B cell (primary cell): ENCODE results near the gene PLGLB1. TPM values are rescaled to one million over a fixed set of nuclear protein-coding genes. Genes with fewer than 3 reads are reported as not detected.
"Not testable (repeated sequence)": the region's sequence is repeated elsewhere in the genome, so short reads cannot be mapped to it uniquely, and the experiment has no call there.

Source experiments
- ATAC-seq: fragments of 200-7000 bp; cut with Tn5 transposase; one replicate; pipeline ENCODE4 v1.10.0; 2021; ENCODE audit warnings: low read depth, mild to moderate bottlenecking, moderate number of reproducible peaks, moderate library complexity
- CTCF ChIA-PET: fragments of 350-600 bp; sonication (Branson Sonifier 250); formaldehyde crosslinking; loops from one replicate; lab custom pipeline; 2021; ENCODE audit warnings: antibody characterized with exemption, inconsistent platforms; lab: Charles Lee
- POLR2A ChIA-PET: fragments of 350-600 bp; sonication (Branson Sonifier 250); formaldehyde crosslinking; loops from one replicate; lab custom pipeline; 2021; ENCODE audit warnings: antibody characterized with exemption; lab: Charles Lee
- DNase-seq: peaks from one replicate; pipeline ENCODE4 v3.0.0; 2013
- H2AFZ ChIP-seq: 2 replicates; pipeline ENCODE4 v1.6.1; 2012; ENCODE audit warnings: mild to moderate bottlenecking, low read depth, low read length; ENCODE audit not compliant: insufficient read depth, poor library complexity, severe bottlenecking
- H3K27ac ChIP-seq, 2 donors: 1 replicate in 1 of 2; 2 replicates in 1 of 2; pipeline ENCODE4 v1.5.1; 2012 to 2013; ENCODE audit warnings: low read length in 2 of 2, mild to moderate bottlenecking in 2 of 2, moderate library complexity in 1 of 2
- H3K27me3 ChIP-seq, 4 experiments: fragments of 200-600 bp in 1 of 4; sonication (generic) in 1 of 4; replicated peaks in 1 of 4; 1 replicate in 2 of 4; 2 replicates in 2 of 4; pipeline versions ENCODE4 v1.6.1 to v1.7.0; 2013 to 2016; ENCODE audit warnings: low read length in 3 of 4, mild to moderate bottlenecking in 2 of 4, mixed read lengths in 1 of 4, moderate library complexity in 1 of 4; ENCODE audit not compliant: insufficient read depth in 4 of 4, control insufficient read depth in 3 of 4; ENCODE audit errors: control extremely low read depth in 1 of 4
- H3K36me3 ChIP-seq, 2 experiments: replicated peaks in 1 of 2; 1 replicate in 1 of 2; 2 replicates in 1 of 2; pipeline versions ENCODE4 v1.6.1 to v1.7.1; 2013; ENCODE audit warnings: low read length in 1 of 2; ENCODE audit not compliant: insufficient read depth in 2 of 2, control insufficient read depth in 1 of 2; ENCODE audit errors: control extremely low read depth in 1 of 2, extremely low read depth in 1 of 2
- H3K4me1 ChIP-seq, 2 donors: fragments of 200-600 bp in 1 of 2; sonication (generic) in 1 of 2; 1 replicate in 1 of 2; 2 replicates in 1 of 2; pipeline versions ENCODE4 v1.5.1 to v1.6.1; 2013 to 2017; ENCODE audit warnings: low read length in 2 of 2; ENCODE audit not compliant: control insufficient read depth in 2 of 2, insufficient read depth in 2 of 2
- H3K4me2 ChIP-seq: replicated peaks from 2 replicates; pipeline ENCODE3; 2012; ENCODE audit warnings: mild to moderate bottlenecking, low read depth, low read length; ENCODE audit not compliant: poor library complexity, severe bottlenecking
- H3K4me3 ChIP-seq, 5 experiments: fragments of 200-600 bp in 1 of 5; sonication (generic) in 1 of 5; 1 replicate in 3 of 5; 2 replicates in 2 of 5; pipeline versions ENCODE4 v1.5.1 to v1.7.0; 2011 to 2016; ENCODE audit warnings: low read length in 4 of 5, mild to moderate bottlenecking in 4 of 5, low read depth in 2 of 5, control low read depth in 1 of 5, moderate library complexity in 1 of 5; ENCODE audit not compliant: insufficient read depth in 1 of 5; ENCODE audit errors: control extremely low read depth in 1 of 5, extremely low read depth in 1 of 5
- H3K79me2 ChIP-seq: fragments of 200-600 bp; sonication (generic); one replicate; pipeline ENCODE4 v1.6.0; 2016; ENCODE audit warnings: low read length; ENCODE audit not compliant: control insufficient read depth, insufficient read depth
- H3K9ac ChIP-seq: fragments of 200-600 bp; sonication (generic); 2 replicates; pipeline ENCODE4 v1.6.1; 2017; ENCODE audit warnings: mild to moderate bottlenecking, low read length, moderate library complexity
- H3K9me3 ChIP-seq, 3 donors: one replicate each; pipeline versions ENCODE4 v1.6.1 to v1.7.1; 2013; ENCODE audit warnings: low read length in 2 of 3; ENCODE audit not compliant: control insufficient read depth in 2 of 3, insufficient read depth in 1 of 3; ENCODE audit errors: control extremely low read depth in 1 of 3
- H4K20me1 ChIP-seq: 2 replicates; pipeline ENCODE4 v1.6.0; 2012; ENCODE audit warnings: mild to moderate bottlenecking, low read length; ENCODE audit not compliant: insufficient read depth, control insufficient read depth, poor library complexity, severe bottlenecking
- H3K27ac Mint-ChIP-seq: one replicate; pipeline ENCODE4 v1.8.0; 2021; ENCODE audit warnings: mixed read lengths
- H3K27me3 Mint-ChIP-seq: one replicate; pipeline ENCODE4 v1.8.0; 2021; ENCODE audit warnings: mixed read lengths
- H3K4me1 Mint-ChIP-seq: one replicate; pipeline ENCODE4 v1.8.0; 2021; ENCODE audit warnings: mixed read lengths
- H3K4me3 Mint-ChIP-seq: one replicate; pipeline ENCODE4 v1.8.0; 2021; ENCODE audit warnings: mixed read lengths
- H3K9me3 Mint-ChIP-seq: one replicate; pipeline ENCODE4 v1.8.0; 2022; ENCODE audit warnings: mixed read lengths; ENCODE audit not compliant: insufficient read depth
- WGBS: methylation state at CpG from one replicate; pipeline ENCODE4 v1.1.5; 2013; ENCODE audit warnings: missing lambda C conversion rate; ENCODE audit not compliant: insufficient coverage; 5-methylcytosine and 5-hydroxymethylcytosine counted together
- intact Hi-C: fragments of 100-400 bp; cut with micrococcal nuclease; formaldehyde crosslinking; loops from one replicate; pipeline ENCODE4 v1.10.0; 2022
- polyA plus RNA-seq: library from polyadenylated mRNA; depleted of rRNA; stranded (reverse); fragments of >200 nt; gene quantifications from 2 replicates; pipeline ENCODE4 v1.2.3, GENCODE V29; 2012
- total RNA-seq, 2 donors: library from RNA; stranded (reverse); fragments of 120-200 nt in 1 of 2; gene quantifications; 1 replicate in 1 of 2; 2 replicates in 1 of 2; pipeline versions ENCODE4 v1.2.3 to v1.2.4, GENCODE V29; 2013 to 2022

Gene PLGLB1
- total and polyA plus RNA-seq, 2 donors (not counting 1 experiment from before 2014, with no cell fraction given), result 2.7 to 16.9 TPM

- H3K27ac Mint-ChIP-seq, H3K4me2 ChIP-seq, H3K27me3 ChIP-seq, H3K27ac ChIP-seq, H3K27me3 Mint-ChIP-seq, H3K9me3 Mint-ChIP-seq, intact Hi-C loops, H3K79me2 ChIP-seq, H3K4me1 ChIP-seq, H3K36me3 ChIP-seq, H2AFZ ChIP-seq, DNase-seq, CTCF ChIA-PET, POLR2A ChIA-PET, H3K4me3 ChIP-seq, H3K9me3 ChIP-seq, H3K9ac ChIP-seq, ATAC-seq, H3K4me3 Mint-ChIP-seq, H3K4me1 Mint-ChIP-seq, H4K20me1 ChIP-seq: not testable (repeated sequence)
- WGBS, result no CpG with 5 or more reads among the region's 4 CpGs
These were observed 36.0 kb upstream of the PLGLB1 start for GRCh38 chr2:87057606-87058005.

- H4K20me1 ChIP-seq, H2AFZ ChIP-seq, H3K4me1 Mint-ChIP-seq, H3K27ac ChIP-seq, H3K9me3 Mint-ChIP-seq, H3K27me3 Mint-ChIP-seq, CTCF ChIA-PET, H3K4me3 ChIP-seq, intact Hi-C loops, H3K4me1 ChIP-seq, ATAC-seq, H3K4me3 Mint-ChIP-seq, H3K9ac ChIP-seq, DNase-seq, H3K36me3 ChIP-seq, POLR2A ChIA-PET, H3K4me2 ChIP-seq, H3K79me2 ChIP-seq, H3K9me3 ChIP-seq, H3K27me3 ChIP-seq, H3K27ac Mint-ChIP-seq: not testable (repeated sequence)
These were observed 35.2 kb upstream of the PLGLB1 start for GRCh38 chr2:87056843-87057242.

GRCh38 chr2:87056435-87056834 is 34.8 kb upstream of the PLGLB1 start:
- H3K4me3 Mint-ChIP-seq, H3K27ac ChIP-seq, H3K9ac ChIP-seq, H3K36me3 ChIP-seq, H4K20me1 ChIP-seq, H3K9me3 Mint-ChIP-seq, DNase-seq, H3K27me3 ChIP-seq, H3K27me3 Mint-ChIP-seq, H3K79me2 ChIP-seq, H3K4me1 ChIP-seq, H3K4me2 ChIP-seq, H2AFZ ChIP-seq, POLR2A ChIA-PET, intact Hi-C loops, ATAC-seq, H3K9me3 ChIP-seq, H3K27ac Mint-ChIP-seq, H3K4me1 Mint-ChIP-seq, H3K4me3 ChIP-seq, CTCF ChIA-PET: not testable (repeated sequence)
- no CpG with 5 or more reads among the region's 11 CpGs for WGBS

GRCh38 chr2:87054375-87054774 is 32.7 kb upstream of the PLGLB1 start:
- H3K4me1 ChIP-seq, H3K4me3 ChIP-seq, DNase-seq, H3K36me3 ChIP-seq, H3K4me3 Mint-ChIP-seq, H3K9me3 Mint-ChIP-seq, intact Hi-C loops, H3K27ac Mint-ChIP-seq, ATAC-seq, H3K27me3 ChIP-seq, H3K27me3 Mint-ChIP-seq, H3K9ac ChIP-seq, H3K4me2 ChIP-seq, H3K79me2 ChIP-seq, H3K4me1 Mint-ChIP-seq, H2AFZ ChIP-seq, H3K27ac ChIP-seq, CTCF ChIA-PET, H4K20me1 ChIP-seq, POLR2A ChIA-PET, H3K9me3 ChIP-seq: not testable (repeated sequence)
- WGBS, result no CpG with 5 or more reads among the region's 4 CpGs
